Astrocyte (in vitro differentiated cells and primary cell): ENCODE data around the gene IMMP2L.

Experiments
- EZH2 ChIP-seq: IDR thresholded peaks from 2 replicates; pipeline ENCODE4 v1.6.1; 2012; ENCODE audit warnings: mild to moderate bottlenecking, low read length, inconsistent platforms; ENCODE audit not compliant: insufficient read depth
- TF ChIP-seq, protein P1 (sequence below): IDR thresholded peaks from 2 replicates; pipeline ENCODE4 v1.5.1; 2011; ENCODE audit warnings: low read depth, mild to moderate bottlenecking, inconsistent platforms, low read length, moderate library complexity; ENCODE audit not compliant: insufficient read depth

- TF ChIP-seq, protein P1, sequence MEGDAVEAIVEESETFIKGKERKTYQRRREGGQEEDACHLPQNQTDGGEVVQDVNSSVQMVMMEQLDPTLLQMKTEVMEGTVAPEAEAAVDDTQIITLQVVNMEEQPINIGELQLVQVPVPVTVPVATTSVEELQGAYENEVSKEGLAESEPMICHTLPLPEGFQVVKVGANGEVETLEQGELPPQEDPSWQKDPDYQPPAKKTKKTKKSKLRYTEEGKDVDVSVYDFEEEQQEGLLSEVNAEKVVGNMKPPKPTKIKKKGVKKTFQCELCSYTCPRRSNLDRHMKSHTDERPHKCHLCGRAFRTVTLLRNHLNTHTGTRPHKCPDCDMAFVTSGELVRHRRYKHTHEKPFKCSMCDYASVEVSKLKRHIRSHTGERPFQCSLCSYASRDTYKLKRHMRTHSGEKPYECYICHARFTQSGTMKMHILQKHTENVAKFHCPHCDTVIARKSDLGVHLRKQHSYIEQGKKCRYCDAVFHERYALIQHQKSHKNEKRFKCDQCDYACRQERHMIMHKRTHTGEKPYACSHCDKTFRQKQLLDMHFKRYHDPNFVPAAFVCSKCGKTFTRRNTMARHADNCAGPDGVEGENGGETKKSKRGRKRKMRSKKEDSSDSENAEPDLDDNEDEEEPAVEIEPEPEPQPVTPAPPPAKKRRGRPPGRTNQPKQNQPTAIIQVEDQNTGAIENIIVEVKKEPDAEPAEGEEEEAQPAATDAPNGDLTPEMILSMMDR = no peak
- no peak for TF ChIP-seq EZH2
These were observed 925.0 kb downstream of the IMMP2L start for GRCh38 chr7:110637252-110637651.
